GM12891 (cell line): ENCODE measurements around the gene HOXC12.

Source experiments
- POLR2AphosphoS5 ChIP-seq: IDR thresholded peaks from 2 replicates; pipeline ENCODE4 v1.6.1; 2011; ENCODE audit warnings: low read depth, low read length, control low read depth
- TAF1 ChIP-seq: IDR thresholded peaks from 2 replicates; pipeline ENCODE4 v1.6.1; 2011; ENCODE audit warnings: low read depth, low read length, control low read depth

DNA sequence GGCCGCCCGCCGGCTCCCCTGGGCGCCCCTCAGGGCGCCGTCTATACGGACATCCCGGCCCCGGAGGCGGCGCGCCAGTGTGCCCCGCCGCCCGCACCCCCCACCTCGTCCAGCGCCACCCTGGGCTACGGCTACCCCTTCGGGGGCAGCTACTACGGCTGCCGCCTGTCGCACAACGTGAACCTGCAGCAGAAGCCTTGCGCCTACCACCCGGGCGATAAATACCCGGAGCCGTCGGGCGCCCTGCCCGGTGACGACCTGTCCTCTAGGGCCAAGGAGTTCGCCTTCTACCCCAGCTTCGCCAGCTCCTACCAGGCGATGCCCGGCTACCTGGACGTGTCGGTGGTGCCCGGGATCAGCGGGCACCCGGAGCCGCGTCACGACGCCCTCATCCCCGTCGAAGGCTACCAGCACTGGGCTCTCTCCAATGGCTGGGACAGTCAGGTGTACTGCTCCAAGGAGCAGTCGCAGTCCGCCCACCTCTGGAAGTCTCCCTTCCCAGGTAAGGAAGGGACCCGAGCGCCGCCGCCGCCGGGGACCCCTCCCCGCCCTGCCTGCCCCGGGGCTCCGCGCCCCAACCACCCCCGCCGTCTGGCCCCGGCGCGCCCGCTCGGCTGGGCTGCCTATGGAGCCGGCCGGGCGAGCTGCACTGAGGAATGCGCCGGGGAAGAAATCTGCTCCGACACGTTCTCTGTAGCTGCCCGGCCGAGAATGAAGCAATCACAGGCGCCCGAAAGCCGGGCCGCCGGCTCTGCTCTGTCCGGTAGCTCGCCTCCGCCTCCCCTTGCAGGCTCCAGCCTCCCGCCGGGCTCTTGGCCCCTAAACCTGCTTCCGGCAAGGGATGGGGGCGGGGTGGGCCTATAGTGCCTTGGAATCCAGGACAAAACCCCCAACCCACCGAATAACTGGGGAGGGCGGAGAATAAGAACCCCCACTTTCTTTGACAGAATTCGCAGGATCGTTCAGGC is 15.3 kb upstream of the HOXC12 start:
- TF ChIP-seq POLR2AphosphoS5, result no peak
- no peak for TF ChIP-seq TAF1
